A673 (cell line): ENCODE data around the gene ADD3. TPM values are rescaled to one million over a fixed set of nuclear protein-coding genes. Genes with fewer than 3 reads are reported as not detected.

ENCODE experiments used
- Bru-seq: library from RNA; stranded (reverse); fragments of 400-500 nt; gene quantifications from one replicate; lab custom pipeline; 2021; lab: Mats Ljungman, UMichigan
- BruChase-seq, 2 experiments: library from RNA; stranded (reverse); fragments of 400-500 nt; gene quantifications; one replicate each; lab custom pipeline; 2021; lab: Mats Ljungman, UMichigan
- BruUV-seq: library from RNA; stranded (reverse); fragments of 400-500 nt; replicated peaks from 2 replicates; lab custom pipeline; 2021; lab: Mats Ljungman, UMichigan
- CTCF ChIA-PET: fragments of 300-600 bp; sonication (Branson Sonifier 250); formaldehyde crosslinking; loops from one replicate; lab custom pipeline; 2022; ENCODE audit warnings: antibody characterized with exemption; lab: Charles Lee
- POLR2A ChIA-PET: fragments of 300-600 bp; sonication (Branson Sonifier 250); formaldehyde crosslinking; loops from one replicate; lab custom pipeline; 2022; ENCODE audit warnings: antibody characterized with exemption; ENCODE audit not compliant: low non-redundant PET; lab: Charles Lee
- DNase-seq: peaks from one replicate; pipeline ENCODE4 v3.0.0-alpha.2; 2015; ENCODE audit warnings: low spot score
- H3K27ac ChIP-seq: fragments of 200-600 bp; sonication (generic); 2 replicates; pipeline ENCODE4 v1.5.1; 2016; ENCODE audit warnings: mixed run types, low read depth, mild to moderate bottlenecking, mixed read lengths, antibody characterized with exemption, low read length; ENCODE audit not compliant: poor library complexity, severe bottlenecking
- H3K27me3 ChIP-seq: fragments of 200-600 bp; sonication (generic); replicated peaks from 2 replicates; pipeline ENCODE4 v1.6.1; 2017; ENCODE audit warnings: mixed run types, low read depth, mild to moderate bottlenecking, mixed read lengths, antibody characterized with exemption, low read length; ENCODE audit not compliant: insufficient read depth, poor library complexity
- H3K36me3 ChIP-seq: fragments of 200-600 bp; sonication (generic); 2 replicates; pipeline ENCODE4 v1.6.1; 2016; ENCODE audit warnings: mixed run types, mild to moderate bottlenecking, mixed read lengths, antibody characterized with exemption, low read length; ENCODE audit not compliant: insufficient read depth, poor library complexity, severe bottlenecking
- H3K4me1 ChIP-seq: fragments of 200-600 bp; sonication (generic); 2 replicates; pipeline ENCODE4 v1.6.1; 2017; ENCODE audit warnings: mixed run types, mild to moderate bottlenecking, mixed read lengths, antibody characterized with exemption, low read length; ENCODE audit not compliant: insufficient read depth, poor library complexity, severe bottlenecking
- H3K4me3 ChIP-seq: fragments of 200-600 bp; sonication (generic); 2 replicates; pipeline ENCODE4 v1.5.1; 2016; ENCODE audit warnings: low read depth, mixed run types, mild to moderate bottlenecking, mixed read lengths, low read length; ENCODE audit not compliant: poor library complexity, severe bottlenecking
- H3K9me3 ChIP-seq: fragments of 200-600 bp; sonication (generic); 2 replicates; pipeline ENCODE4 v1.6.1; 2016; ENCODE audit warnings: mixed run types, low read depth, mild to moderate bottlenecking, mixed read lengths, antibody characterized with exemption, low read length; ENCODE audit not compliant: poor library complexity, severe bottlenecking
- CTCF ChIP-seq: fragments of 300-800, 200-600 bp; sonication (generic); conservative IDR thresholded peaks from 2 replicates; pipeline ENCODE4 v1.5.1; 2017; ENCODE audit warnings: low read depth, mild to moderate bottlenecking, antibody characterized with exemption, low read length, moderate library complexity, mixed read lengths
- EZH2 ChIP-seq: fragments of 200-600 bp; sonication (generic); IDR thresholded peaks from 2 replicates; pipeline ENCODE4 v1.6.1; 2017; ENCODE audit warnings: borderline replicate concordance, low read depth, mild to moderate bottlenecking, mixed read lengths, antibody characterized with exemption, low read length; ENCODE audit not compliant: poor library complexity, severe bottlenecking
- intact Hi-C: fragments of 100-400 bp; cut with micrococcal nuclease; formaldehyde crosslinking; loops from one replicate; pipeline ENCODE4 v1.10.0; 2022; ENCODE audit not compliant: unreplicated experiment
- long read RNA-seq: library from polyadenylated mRNA; stranded (forward); transcript quantifications from one replicate; pipeline ENCODE4 v2.0.0, GENCODE V29; 2022
- total RNA-seq: library from RNA; stranded (reverse); gene quantifications from 2 replicates; pipeline ENCODE4 v1.2.3, GENCODE V29; 2021

ADD3 gene
- 80.5 and 82.9 TPM in 2 replicates for total RNA-seq
- percentile 86 among the genes with signal in this experiment for Bru-seq, nascent RNA
- percentile 80 among the genes with signal in this experiment for BruChase-seq, experiment 1, labeled RNA remaining after a 2-hour chase
- BruChase-seq, experiment 2, labeled RNA remaining after a 6-hour chase = percentile 81 among the genes with signal in this experiment
- long read RNA-seq, full-length matches to known transcripts = 64 of 92 reads
- long read RNA-seq, partial matches to known transcripts = 11 of 92 reads
- long read RNA-seq, other reads (novel, unspliced or antisense) = 17 of 92 reads

GRCh38 chr10:110007701-110008517, at the start of gene ADD3:
TSS of gene ADD3 (plus strand) at chr10:110007984. CDS start at chr10:110100654, 92,670 bp downstream.
- BruUV-seq = no TSS peak
- intact Hi-C loops = loop anchor here (2.0 to 5.0 kb wide), 3 partner anchors 74 to 219 kb away; no protein-coding TSS in a partner anchor
- ChIA-PET CTCF (interaction anchor here (0.6 kb wide), 1 partner anchor 76 kb away, joined by 3 read pairs; no protein-coding TSS in a partner anchor), POLR2A (interaction anchor here (0.7 kb wide), 1 partner anchor 50 kb away, joined by 6 read pairs; no protein-coding TSS in a partner anchor)
- peak within 1 kb of the TSS; percentile 89 for H3K27ac ChIP-seq
- H3K36me3 ChIP-seq = no peaks in the 10 kb centered on the region
- H3K4me1 ChIP-seq = peaks cover 43% of the 10 kb centered on the region
- peak; percentile 99 for DNase-seq
- H3K4me3 ChIP-seq = peak within 1 kb of the TSS; percentile 95
- H3K27me3 ChIP-seq = no peaks in the 10 kb centered on the region
- TF ChIP-seq CTCF (no peak), EZH2 (no peak)
- H3K9me3 ChIP-seq = no peaks in the 10 kb centered on the region

- Histone ChIP-seq H3K27me3 (no peaks in the 10 kb centered on the region), H3K9me3 (no peaks in the 10 kb centered on the region), H3K36me3 (no peaks in the 10 kb centered on the region), H3K4me3 (no peak overlapping the region), H3K4me1 (peaks cover 7% of the 10 kb centered on the region), H3K27ac (no peak overlapping the region)
- CTCF ChIA-PET = interaction anchor here (0.5 to 1.7 kb wide), 2 partner anchors 20 to 141 kb away, joined by 3 to 5 read pairs; no protein-coding TSS in a partner anchor
- DNase-seq = no peak
- intact Hi-C loops = no loop called here
- TF ChIP-seq EZH2 (no peak), CTCF (no peak)
- POLR2A ChIA-PET = no interaction called here
- BruUV-seq = no TSS peak
These were observed 49.7 kb upstream of the ADD3 start for GRCh38 chr10:109958059-109958458.
